Liver (tissue), 3 donors: ENCODE results near the gene TRIM3.

Experiments
- ATF3 ChIP-seq: IDR thresholded peaks from 2 replicates; pipeline ENCODE4 v1.6.1; 2016; ENCODE audit warnings: antibody characterized with exemption
- CTCF ChIP-seq: fragments of 150-350 bp; IDR thresholded peaks from 2 replicates; pipeline ENCODE4 v1.5.1; 2017; ENCODE audit warnings: improper control_type of control experiment, low read depth, low read length; ENCODE audit not compliant: missing input control
- GABPA ChIP-seq, 2 donors: IDR thresholded peaks in 1 of 2; conservative IDR thresholded peaks in 1 of 2; 2 replicates each; pipeline ENCODE4 v1.6.1; 2016; ENCODE audit warnings: antibody characterized with exemption in 2 of 2, mild to moderate bottlenecking in 1 of 2, moderate library complexity in 1 of 2
- JUND ChIP-seq, 2 donors: IDR thresholded peaks; 2 replicates each; pipeline ENCODE4 v1.6.1; 2016; ENCODE audit warnings: antibody characterized with exemption in 2 of 2
- MAX ChIP-seq: IDR thresholded peaks from 2 replicates; pipeline ENCODE4 v1.6.1; 2016; ENCODE audit warnings: antibody characterized with exemption
- RAD21 ChIP-seq, 2 donors: IDR thresholded peaks; 2 replicates each; pipeline ENCODE4 v1.6.1; 2016; ENCODE audit warnings: antibody characterized with exemption in 2 of 2, mild to moderate bottlenecking in 2 of 2
- SP1 ChIP-seq: IDR thresholded peaks from 2 replicates; pipeline ENCODE4 v1.6.1; 2018; ENCODE audit warnings: antibody characterized with exemption, mild to moderate bottlenecking
- donor health status: healthy.
- donor health status: healthy.

GRCh38 chr11:6403539-6403938, 70.2 kb downstream of the TRIM3 start:
- TF ChIP-seq CTCF = no peak
- TF ChIP-seq SP1 = no peak
- TF ChIP-seq RAD21 (IDR thresholded peaks at IDR 0.05) = no peak
- no peak for TF ChIP-seq JUND (IDR thresholded peaks at IDR 0.05)
- no peak for TF ChIP-seq MAX
- TF ChIP-seq GABPA (IDR thresholded peaks at IDR 0.05 in 1 of 2, conservative IDR thresholded peaks at IDR 0.05 in 1 of 2) = no peak
- TF ChIP-seq ATF3 = no peak
